Measurements from ENCODE around the gene ATP1A1.

The ATP1A1 gene

GRCh38 chr1:116416854-116417513 is 43.9 kb downstream of the ATP1A1 start:
- Histone ChIP-seq H3K4me1 (ENCODE audit: low read length) (0 out of 2 replicates have a peak, but pooled peaks cover 5% of the 10 kb centered on the region), H3K79me2 (ENCODE audit: low read length) (no peaks in the 10 kb centered on the region), H3K4me3 (ENCODE audit: low read length) (no peak overlapping the region), H3K9me2 (replicated peaks; ENCODE audit: insufficient read depth, low read length) (no peaks in the 10 kb centered on the region), H2AFZ (ENCODE audit: low read length) (no peak overlapping the region), H3K27me3 (replicated peaks; ENCODE audit: insufficient read depth, low read length) (no peaks in the 10 kb centered on the region), H3K36me3 (replicated peaks; ENCODE audit: insufficient read depth, low read length) (no peaks in the 10 kb centered on the region), H3K27ac (ENCODE audit: low read length) (no peak overlapping the region), H4K20me1 (ENCODE audit: insufficient read depth, low read length) (no peaks in the 10 kb centered on the region), H3K9ac (ENCODE audit: low read length) (no peak overlapping the region; the same call in 1 of the 2 replicates), H3K9me3 (replicated peaks; ENCODE audit: insufficient read depth, low read length) (no peaks in the 10 kb centered on the region), H3K4me2 (ENCODE audit: low read depth, low read length) (peak overlapping the region; percentile 74; the same call in 1 of the 2 replicates), H3F3A (ENCODE audit: insufficient read depth, low read length) (no peaks in the 10 kb centered on the region)
- no peak for DNase-seq
- TF ChIP-seq EZH2 (optimal IDR thresholded peaks at IDR 0.05; ENCODE audit: low read depth, low read length) (no peak), EZH2phosphoT487 (IDR thresholded peaks at IDR 0.05; ENCODE audit: low read length) (no peak), CTCF (IDR thresholded peaks at IDR 0.05; ENCODE audit: low read length) (no peak)

GRCh38 chr1:116417678-116418077 is 44.6 kb downstream of the ATP1A1 start:
- Histone ChIP-seq H3K79me2 (ENCODE audit: low read length) (no peaks in the 10 kb centered on the region), H3K4me3 (ENCODE audit: low read length) (peak overlapping the region; percentile 94), H3K9me3 (replicated peaks; ENCODE audit: insufficient read depth, low read length) (no peaks in the 10 kb centered on the region), H4K20me1 (ENCODE audit: insufficient read depth, low read length) (no peaks in the 10 kb centered on the region), H3K27me3 (replicated peaks; ENCODE audit: insufficient read depth, low read length) (no peaks in the 10 kb centered on the region), H3K9ac (ENCODE audit: low read length) (peak overlapping the region; percentile 91), H3K27ac (ENCODE audit: low read length) (no peak overlapping the region), H3K36me3 (replicated peaks; ENCODE audit: insufficient read depth, low read length) (no peaks in the 10 kb centered on the region), H3K4me2 (ENCODE audit: low read depth, low read length) (peak overlapping the region; percentile 74), H3F3A (ENCODE audit: insufficient read depth, low read length) (no peaks in the 10 kb centered on the region), H3K9me2 (replicated peaks; ENCODE audit: insufficient read depth, low read length) (no peaks in the 10 kb centered on the region), H3K4me1 (ENCODE audit: low read length) (0 out of 2 replicates have a peak, but pooled peaks cover 5% of the 10 kb centered on the region), H2AFZ (ENCODE audit: low read length) (peak overlapping the region; percentile 86; the same call in 1 of the 2 replicates)
- no peak for DNase-seq
- TF ChIP-seq CTCF (IDR thresholded peaks at IDR 0.05; ENCODE audit: low read length) (no peak), EZH2phosphoT487 (IDR thresholded peaks at IDR 0.05; ENCODE audit: low read length) (no peak), EZH2 (optimal IDR thresholded peaks at IDR 0.05; ENCODE audit: low read depth, low read length) (no peak)

GRCh38 chr1:116418091-116418830 is 45.2 kb downstream of the ATP1A1 start:
- peak; percentile 60 for DNase-seq

More at GRCh38 chr1:116418091-116418830, 45.2 kb downstream of the ATP1A1 start:
- H3K36me3 ChIP-seq (replicated peaks; ENCODE audit: insufficient read depth, low read length) = no peaks in the 10 kb centered on the region
- TF ChIP-seq EZH2 (optimal IDR thresholded peaks at IDR 0.05; ENCODE audit: low read depth, low read length) (no peak), CTCF (IDR thresholded peaks at IDR 0.05; ENCODE audit: low read length) (no peak), EZH2phosphoT487 (IDR thresholded peaks at IDR 0.05; ENCODE audit: low read length) (no peak)
- 0 out of 2 replicates have a peak, but pooled peaks cover 5% of the 10 kb centered on the region for H3K4me1 ChIP-seq (ENCODE audit: low read length)
- H2AFZ ChIP-seq (ENCODE audit: low read length) = peak overlapping the region; percentile 86
- H3K4me3 ChIP-seq (ENCODE audit: low read length) = peak overlapping the region; percentile 94
- no peak overlapping the region for H3K27ac ChIP-seq (ENCODE audit: low read length)
- H3K4me2 ChIP-seq (ENCODE audit: low read depth, low read length) = peak overlapping the region; percentile 74
- H3K27me3 ChIP-seq (replicated peaks; ENCODE audit: insufficient read depth, low read length) = no peaks in the 10 kb centered on the region
- H3K79me2 ChIP-seq (ENCODE audit: low read length) = no peaks in the 10 kb centered on the region
- no peaks in the 10 kb centered on the region for H3K9me2 ChIP-seq (replicated peaks; ENCODE audit: insufficient read depth, low read length)
- H3F3A ChIP-seq (ENCODE audit: insufficient read depth, low read length) = no peaks in the 10 kb centered on the region
- H3K9me3 ChIP-seq (replicated peaks; ENCODE audit: insufficient read depth, low read length) = no peaks in the 10 kb centered on the region
- H3K9ac ChIP-seq (ENCODE audit: low read length) = peak overlapping the region; percentile 91
- no peaks in the 10 kb centered on the region for H4K20me1 ChIP-seq (ENCODE audit: insufficient read depth, low read length)

All from MM.1S (cell line).